SK-N-SH (cell line): Measurements from ENCODE around the gene ASPN. TPM values are rescaled to one million over a fixed set of nuclear protein-coding genes. Genes with fewer than 3 reads are reported as not detected.

Experiments
- CTCF ChIA-PET: fragments of 300-600, 350-600 bp; formaldehyde crosslinking; extraction: SDS; loops from one replicate; lab custom pipeline; 2021; lab: Yijun Ruan, JAX
- POLR2A ChIA-PET: fragments of 350-600 bp; sonication (Branson Sonifier 250); formaldehyde crosslinking; extraction: SDS; loops from one replicate; lab custom pipeline; 2020; ENCODE audit warnings: antibody characterized with exemption, inconsistent platforms; lab: Yijun Ruan, JAX
- DNase-seq: peaks from one replicate; pipeline ENCODE4 v3.0.0; 2012
- H2AFZ ChIP-seq: fragments of 200-600 bp; sonication (generic); 2 replicates; pipeline ENCODE4 v1.8.1; 2016; ENCODE audit warnings: antibody characterized with exemption, mild to moderate bottlenecking, low read depth
- H3F3A ChIP-seq: fragments of 200-600 bp; sonication (generic); replicated peaks from 2 replicates; pipeline ENCODE3; 2016; ENCODE audit warnings: antibody characterized with exemption, mild to moderate bottlenecking; ENCODE audit not compliant: insufficient read depth
- H3K27ac ChIP-seq, 2 experiments: fragments of 200-500 bp in 1 of 2; fragments of 200-600 bp in 1 of 2; sonication (Bioruptor generic) in 1 of 2; sonication (generic), shearing (Covaris generic) in 1 of 2; 2 replicates each; pipeline versions ENCODE4 v1.5.1 to v1.6.1; 2014 to 2016; ENCODE audit warnings: low read depth in 2 of 2, inconsistent platforms in 1 of 2, low read length in 1 of 2, mild to moderate bottlenecking in 1 of 2, mixed read lengths in 1 of 2
- H3K27me3 ChIP-seq: fragments of 200-600 bp; sonication (generic), shearing (Covaris generic); 2 replicates; pipeline ENCODE4 v1.6.1; 2016; ENCODE audit warnings: mixed run types; ENCODE audit not compliant: insufficient read depth
- H3K36me3 ChIP-seq, 2 experiments: fragments of 200-500 bp in 1 of 2; fragments of 200-600 bp in 1 of 2; sonication (Bioruptor generic) in 1 of 2; sonication (generic) in 1 of 2; replicated peaks in 1 of 2; 2 replicates each; pipeline versions ENCODE3 to v1.5.1; 2014 to 2016; ENCODE audit warnings: low read length in 1 of 2, mild to moderate bottlenecking in 1 of 2; ENCODE audit not compliant: insufficient read depth in 2 of 2, control insufficient read depth in 1 of 2
- H3K4me1 ChIP-seq, 2 experiments: fragments of 200-500 bp in 1 of 2; fragments of 200-600 bp in 1 of 2; sonication (Bioruptor generic) in 1 of 2; sonication (generic), shearing (Covaris generic) in 1 of 2; 2 replicates each; pipeline versions ENCODE4 v1.5.1 to v1.6.1; 2014 to 2016; ENCODE audit warnings: low read depth in 1 of 2, low read length in 1 of 2, mixed run types in 1 of 2; ENCODE audit not compliant: insufficient read depth in 2 of 2, control insufficient read depth in 1 of 2
- H3K4me2 ChIP-seq: fragments of 200-600 bp; sonication (generic), shearing (Covaris generic); 2 replicates; pipeline ENCODE4 v1.6.1; 2017; ENCODE audit warnings: mixed run types
- H3K4me3 ChIP-seq, 2 experiments: fragments of 200-500 bp in 1 of 2; fragments of 200-600 bp in 1 of 2; sonication (Bioruptor generic) in 1 of 2; sonication (generic), shearing (Covaris generic) in 1 of 2; 2 replicates each; pipeline versions ENCODE4 v1.5.1 to v1.8.1; 2014 to 2016; ENCODE audit warnings: low read depth in 2 of 2, inconsistent platforms in 1 of 2, low read length in 1 of 2, mild to moderate bottlenecking in 1 of 2, mixed read lengths in 1 of 2, moderate library complexity in 1 of 2
- H3K79me2 ChIP-seq: fragments of 200-600 bp; sonication (generic); 2 replicates; pipeline ENCODE4 v1.8.1; 2017; ENCODE audit warnings: mild to moderate bottlenecking; ENCODE audit not compliant: insufficient read depth
- H3K9ac ChIP-seq: fragments of 200-600 bp; sonication (generic); 2 replicates; pipeline ENCODE4 v1.6.1; 2017; ENCODE audit warnings: mixed run types
- H3K9me2 ChIP-seq: fragments of 200-600 bp; sonication (generic); 2 replicates; pipeline ENCODE4 v1.6.1; 2017; ENCODE audit warnings: mixed run types
- H3K9me3 ChIP-seq: fragments of 200-600 bp; sonication (generic); 2 replicates; pipeline ENCODE4 v1.6.1; 2017; ENCODE audit warnings: mixed run types, mild to moderate bottlenecking, moderate library complexity
- H4K20me1 ChIP-seq: fragments of 200-600 bp; sonication (generic); 2 replicates; pipeline ENCODE4 v1.6.1; 2017; ENCODE audit warnings: mild to moderate bottlenecking, mixed run types; ENCODE audit not compliant: insufficient read depth
- EP300 ChIP-seq, 2 experiments: IDR thresholded peaks; 2 replicates each; pipeline versions ENCODE4 v1.4.0 to v1.6.1; 2012; ENCODE audit warnings: borderline replicate concordance in 1 of 2, low read depth in 1 of 2, low read length in 1 of 2
- EZH2phosphoT487 ChIP-seq: fragments of 200-600 bp; sonication (generic); IDR thresholded peaks from 2 replicates; pipeline ENCODE4 v1.6.1; 2017; ENCODE audit warnings: low read depth, mixed run types, mild to moderate bottlenecking, antibody characterized with exemption, moderate library complexity, borderline replicate concordance
- FOXJ3 ChIP-seq: sonication (generic); formaldehyde crosslinking; IDR thresholded peaks from 2 replicates; pipeline ENCODE4 v1.5.1; 2020; ENCODE audit warnings: mild to moderate bottlenecking, missing genetic modification reagents
- GABPA ChIP-seq: IDR thresholded peaks from 2 replicates; pipeline ENCODE4 v1.4.0; 2012; ENCODE audit warnings: low read depth, mild to moderate bottlenecking
- GATA2 ChIP-seq: sonication (generic); formaldehyde crosslinking; IDR thresholded peaks from 2 replicates; pipeline ENCODE4 v1.5.0; 2020; ENCODE audit warnings: mild to moderate bottlenecking, missing genetic modification reagents
- MAX ChIP-seq: IDR thresholded peaks from 2 replicates; pipeline ENCODE4 v1.4.0; 2012; ENCODE audit warnings: low read depth
- MEF2A ChIP-seq: IDR thresholded peaks from 2 replicates; pipeline ENCODE4 v1.4.0; 2012; ENCODE audit warnings: low read depth, borderline replicate concordance
- NRF1 ChIP-seq: IDR thresholded peaks from 2 replicates; pipeline ENCODE4 v1.6.1; 2012; ENCODE audit warnings: low read depth, mild to moderate bottlenecking, low read length
- POLR2AphosphoS5 ChIP-seq: IDR thresholded peaks from 2 replicates; pipeline ENCODE4 v1.6.1; 2012; ENCODE audit warnings: low read depth, low read length
- RAD21 ChIP-seq: IDR thresholded peaks from 2 replicates; pipeline ENCODE4 v1.6.1; 2012; ENCODE audit warnings: mild to moderate bottlenecking, low read length
- RCOR1 ChIP-seq: fragments of 150-350 bp; IDR thresholded peaks from 2 replicates; pipeline ENCODE4 v1.6.1; 2017; ENCODE audit warnings: antibody characterized with exemption, low read length
- REST ChIP-seq: IDR thresholded peaks from 2 replicates; pipeline ENCODE4 v1.6.1; 2012; ENCODE audit warnings: mild to moderate bottlenecking, low read depth, low read length, moderate library complexity
- RFX5 ChIP-seq: IDR thresholded peaks from 2 replicates; pipeline ENCODE4 v1.6.1; 2012; ENCODE audit warnings: mild to moderate bottlenecking, improper control_type of control experiment, low read length
- SIN3A ChIP-seq: IDR thresholded peaks from 2 replicates; pipeline ENCODE4 v1.6.1; 2012; ENCODE audit warnings: low read depth, mild to moderate bottlenecking, low read length, moderate library complexity, borderline replicate concordance
- TAF1 ChIP-seq: IDR thresholded peaks from 2 replicates; pipeline ENCODE4 v1.6.1; 2012; ENCODE audit warnings: low read depth, mild to moderate bottlenecking, low read length, moderate library complexity, borderline replicate concordance
- ZBTB33 ChIP-seq: IDR thresholded peaks from 2 replicates; pipeline ENCODE4 v1.4.0; 2012; ENCODE audit warnings: low read depth, borderline replicate concordance
- WGBS: methylation state at CpG from one replicate; pipeline ENCODE4 v1.1.6; 2017; ENCODE audit warnings: low lambda C conversion rate; 5-methylcytosine and 5-hydroxymethylcytosine counted together
- polyA plus RNA-seq, 3 experiments: library from polyadenylated mRNA; depleted of rRNA; stranded (reverse); fragments of >200 nt; gene quantifications; 2 replicates each; pipeline ENCODE4 v1.2.3, GENCODE V29; 2012

The ASPN gene
- polyA plus RNA-seq, 1 of the 3 experiments (the other 2 are of a cell fraction): 0.76 TPM

GRCh38 chr9:92467511-92467910 is 14.8 kb downstream of the ASPN start (continued):
- no peak for TF ChIP-seq REST
- TF ChIP-seq FOXJ3 (CRISPR knock-in tag): no peak
- TF ChIP-seq MAX: no peak
- TF ChIP-seq EP300 (IDR thresholded peaks at IDR 0.05; ENCODE audit: borderline replicate concordance in 1 of 2, low read depth in 1 of 2, low read length in 1 of 2): no peak
- TF ChIP-seq NRF1: no peak
- TF ChIP-seq RCOR1: no peak
- no peak for TF ChIP-seq SIN3A
- no peak for TF ChIP-seq POLR2AphosphoS5
- no peak for TF ChIP-seq GATA2 (CRISPR knock-in tag)
- TF ChIP-seq ZBTB33: no peak
- no peak for TF ChIP-seq EZH2phosphoT487
- no peak for TF ChIP-seq TAF1
- TF ChIP-seq RFX5: no peak

- no peaks in the 10 kb centered on the region for H3K27me3 ChIP-seq
- H3K27ac ChIP-seq: no peak overlapping the region
- no peaks in the 10 kb centered on the region for H3K79me2 ChIP-seq
- H3K4me3 ChIP-seq: no peak overlapping the region
- WGBS: 78% methylated on average over 1 of the region's 1 CpG
- no peak overlapping the region for H3K4me2 ChIP-seq
- H3K4me1 ChIP-seq: peaks cover 10 to 22% of the 10 kb centered on the region in 2 experiments; a peak in 3 of 4 replicates
- H3K9ac ChIP-seq: no peak overlapping the region
- H2AFZ ChIP-seq: no peak overlapping the region
- H3K9me2 ChIP-seq: no peaks in the 10 kb centered on the region
- CTCF ChIA-PET: interaction anchor here (1.4 kb wide), 1 partner anchor 16 kb away, joined by 5 read pairs; no protein-coding TSS in a partner anchor
- H3F3A ChIP-seq: no peaks in the 10 kb centered on the region
- H3K36me3 ChIP-seq: no peaks in the 10 kb centered on the region
- DNase-seq: no peak
- H4K20me1 ChIP-seq: no peaks in the 10 kb centered on the region
- POLR2A ChIA-PET: no interaction called here
- no peaks in the 10 kb centered on the region for H3K9me3 ChIP-seq
- TF ChIP-seq NRF1 (no peak), RAD21 (no peak), EZH2phosphoT487 (no peak), MEF2A (no peak), SIN3A (no peak), GABPA (no peak)
Observed at GRCh38 chr9:92467041-92467440, 15.3 kb downstream of the ASPN start.
